Body of pancreas (tissue), 4 donors: ENCODE results near the gene NUTM1.

Experiments
- POLR2A ChIP-seq, 3 donors: fragments of 450-650 bp; IDR thresholded peaks; one replicate each; pipeline ENCODE4 v1.6.1; 2016; ENCODE audit warnings: antibody characterized with exemption in 3 of 3, mild to moderate bottlenecking in 2 of 3
- TF ChIP-seq, protein P1 (sequence below), 7 experiments: fragments of 450-650 bp in 4 of 7; fragments of 200-600 bp in 3 of 7; sonication (generic) in 3 of 7; IDR thresholded peaks; one replicate each; pipeline ENCODE4 v1.5.1; 2016 to 2019; ENCODE audit warnings: antibody characterized with exemption in 7 of 7

DNA sequence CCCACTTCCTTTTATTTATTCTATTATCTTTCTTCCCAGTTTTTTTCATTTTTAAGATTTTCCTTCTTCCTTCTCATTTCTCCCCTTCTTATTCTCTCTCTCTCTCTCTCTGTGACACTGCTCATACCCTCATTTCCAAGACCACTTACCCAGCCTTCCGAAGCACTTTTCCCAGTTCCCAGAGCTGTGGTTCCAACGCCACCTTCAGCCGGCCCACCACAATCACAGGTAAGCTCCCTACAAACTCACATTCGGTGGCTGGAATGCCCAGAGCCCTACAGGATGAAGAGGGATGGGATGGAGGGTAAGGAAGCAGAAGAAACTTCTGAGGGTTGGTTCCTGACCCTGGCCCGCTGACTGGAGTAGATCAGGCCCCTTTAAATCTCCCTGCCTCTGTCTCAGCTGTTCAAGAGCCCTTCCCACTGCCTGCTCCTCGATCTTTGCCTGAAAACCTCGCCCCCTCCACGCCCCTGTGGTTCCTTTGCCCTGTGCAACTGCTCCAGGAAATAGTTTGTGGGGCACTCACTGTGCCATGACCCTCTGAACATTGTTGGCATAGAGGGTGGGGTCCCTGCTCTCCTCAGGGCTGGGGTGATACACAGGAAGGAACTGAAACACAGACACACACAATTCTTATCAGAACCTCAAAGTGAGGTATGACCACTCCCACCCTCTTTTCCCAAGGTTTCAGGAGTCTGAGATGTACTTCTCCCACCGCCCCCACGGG is 19.1 kb downstream of the NUTM1 start:
- TF ChIP-seq, protein P1, sequence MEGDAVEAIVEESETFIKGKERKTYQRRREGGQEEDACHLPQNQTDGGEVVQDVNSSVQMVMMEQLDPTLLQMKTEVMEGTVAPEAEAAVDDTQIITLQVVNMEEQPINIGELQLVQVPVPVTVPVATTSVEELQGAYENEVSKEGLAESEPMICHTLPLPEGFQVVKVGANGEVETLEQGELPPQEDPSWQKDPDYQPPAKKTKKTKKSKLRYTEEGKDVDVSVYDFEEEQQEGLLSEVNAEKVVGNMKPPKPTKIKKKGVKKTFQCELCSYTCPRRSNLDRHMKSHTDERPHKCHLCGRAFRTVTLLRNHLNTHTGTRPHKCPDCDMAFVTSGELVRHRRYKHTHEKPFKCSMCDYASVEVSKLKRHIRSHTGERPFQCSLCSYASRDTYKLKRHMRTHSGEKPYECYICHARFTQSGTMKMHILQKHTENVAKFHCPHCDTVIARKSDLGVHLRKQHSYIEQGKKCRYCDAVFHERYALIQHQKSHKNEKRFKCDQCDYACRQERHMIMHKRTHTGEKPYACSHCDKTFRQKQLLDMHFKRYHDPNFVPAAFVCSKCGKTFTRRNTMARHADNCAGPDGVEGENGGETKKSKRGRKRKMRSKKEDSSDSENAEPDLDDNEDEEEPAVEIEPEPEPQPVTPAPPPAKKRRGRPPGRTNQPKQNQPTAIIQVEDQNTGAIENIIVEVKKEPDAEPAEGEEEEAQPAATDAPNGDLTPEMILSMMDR (IDR thresholded peaks at IDR 0.05), result no peak
- no peak for TF ChIP-seq POLR2A (IDR thresholded peaks at IDR 0.05)
